Dermis blood vessel endothelial cell (primary cell): ENCODE results near the gene ROR1. TPM values are rescaled to one million over a fixed set of nuclear protein-coding genes. Genes with fewer than 3 reads are reported as not detected.
A peak's percentile ranks its signal among the peaks of the same experiment; 100 is the strongest.

Experiments
- DNase-seq: peaks from one replicate; pipeline ENCODE4 v3.0.0; 2010
- total RNA-seq: library from RNA; depleted of rRNA; stranded (reverse); fragments of >200 nt; gene quantifications from 2 replicates; pipeline ENCODE4 v1.2.3, GENCODE V29; 2014

Gene ROR1
- total RNA-seq, 1 donor from 2014 or later, result 0.17 TPM

DNA sequence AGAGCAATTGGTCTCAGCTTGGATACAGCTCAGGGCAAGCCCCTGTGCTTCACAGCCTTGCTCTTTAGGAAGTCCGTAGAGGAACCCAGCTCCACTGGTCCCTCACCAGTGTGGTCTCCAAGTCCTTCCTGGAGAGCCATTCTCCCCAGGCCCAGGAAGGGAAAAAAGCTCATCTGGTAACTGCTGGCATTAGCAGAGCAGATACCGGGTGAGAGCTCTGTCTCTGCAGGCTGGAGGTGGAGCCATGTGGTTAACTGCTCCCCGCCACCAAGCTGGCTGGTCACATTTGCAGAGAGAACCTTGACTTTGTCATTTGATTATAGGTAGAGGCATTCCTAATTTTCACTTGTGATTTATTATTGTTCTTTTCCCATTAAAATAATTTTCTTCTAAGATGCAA is 169.6 kb downstream of the ROR1 start:
- no peak for DNase-seq

DNA sequence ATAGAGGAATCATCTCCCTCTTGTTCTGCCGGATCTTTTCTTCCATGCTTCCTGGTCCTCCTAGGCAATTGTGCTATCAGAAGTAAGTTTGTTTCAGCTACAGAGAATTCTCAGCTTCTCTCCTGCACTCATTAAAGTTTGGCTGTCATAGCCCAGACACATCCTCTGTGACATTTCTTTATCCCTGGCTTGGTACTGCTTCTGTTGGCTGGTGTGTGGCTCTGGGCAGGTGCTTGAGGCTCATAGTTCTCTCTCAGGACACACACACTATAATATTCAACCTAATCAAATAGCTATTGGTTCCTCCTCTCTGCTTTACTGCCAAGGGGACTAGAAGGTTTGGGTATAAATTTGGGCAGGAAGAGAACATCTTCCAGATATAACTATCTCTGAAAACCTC is 172.1 kb downstream of the ROR1 start:
- no peak for DNase-seq

DNA sequence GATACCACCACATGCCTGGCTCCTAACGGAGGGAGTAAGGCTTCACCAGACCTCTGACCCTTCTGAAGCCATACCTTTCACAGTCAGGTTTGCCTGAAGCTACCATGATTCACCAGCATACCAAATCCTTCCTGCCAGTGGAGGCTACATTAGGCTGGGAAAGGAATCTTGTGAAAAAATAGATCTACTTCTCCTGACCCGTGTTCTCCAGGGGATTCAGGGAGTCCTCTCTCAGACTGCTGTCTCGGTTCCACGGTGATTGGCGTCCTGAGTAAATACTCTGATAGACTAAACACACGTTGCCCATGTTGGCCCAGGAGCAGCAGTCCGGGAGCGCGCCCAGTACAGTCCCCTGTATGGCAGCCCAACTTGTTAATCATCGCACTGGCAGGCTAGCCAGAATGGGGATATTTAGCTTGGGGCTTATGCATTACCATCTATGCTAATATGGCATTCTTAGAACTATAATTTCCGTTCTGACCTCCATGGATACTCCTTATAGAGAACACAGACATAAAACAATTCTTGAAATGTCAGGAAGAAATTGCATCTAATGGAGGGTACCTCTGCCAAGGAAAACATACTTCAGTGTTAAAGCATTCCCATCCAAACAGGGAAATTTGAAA is 173.2 kb downstream of the ROR1 start:
- peak; percentile 13 for DNase-seq

DNA sequence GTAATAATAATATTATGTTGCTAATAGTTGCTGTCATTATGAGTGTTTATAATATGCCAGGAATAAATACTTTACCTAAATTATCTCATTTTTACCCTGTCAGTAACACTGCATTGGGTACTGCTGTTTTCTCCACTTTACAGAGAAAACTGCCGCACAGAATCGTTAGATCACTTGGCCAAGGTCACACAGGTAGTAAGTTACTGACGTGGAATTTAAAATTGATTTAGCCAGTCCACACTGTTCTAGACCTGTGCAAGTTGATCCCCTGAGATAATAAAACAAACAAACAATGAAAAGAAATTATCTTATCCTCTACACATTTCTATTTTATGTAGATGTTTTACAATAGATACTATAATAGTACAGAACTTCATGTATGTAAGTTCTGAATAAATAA is 174.1 kb downstream of the ROR1 start:
- no peak for DNase-seq

DNA sequence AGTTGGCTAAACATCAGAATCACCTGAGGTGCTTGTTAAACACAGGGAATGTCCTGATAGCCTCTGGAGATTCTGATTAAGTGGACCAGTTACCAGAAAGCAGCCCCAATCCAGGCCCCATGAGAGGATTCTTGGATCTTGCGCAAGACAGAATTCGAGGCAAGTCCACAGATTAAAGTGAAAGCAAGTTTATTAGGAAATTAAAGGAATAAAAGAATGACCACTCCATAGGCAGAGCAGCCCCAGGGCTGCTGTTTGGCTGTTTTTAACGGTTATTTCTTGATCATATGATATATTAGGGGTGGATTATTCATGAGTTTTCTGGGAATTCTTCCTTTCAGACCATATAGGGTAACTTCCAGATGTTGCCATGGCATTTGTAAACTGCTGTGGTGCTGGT is 176.2 kb downstream of the ROR1 start:
- DNase-seq, result no peak

DNA sequence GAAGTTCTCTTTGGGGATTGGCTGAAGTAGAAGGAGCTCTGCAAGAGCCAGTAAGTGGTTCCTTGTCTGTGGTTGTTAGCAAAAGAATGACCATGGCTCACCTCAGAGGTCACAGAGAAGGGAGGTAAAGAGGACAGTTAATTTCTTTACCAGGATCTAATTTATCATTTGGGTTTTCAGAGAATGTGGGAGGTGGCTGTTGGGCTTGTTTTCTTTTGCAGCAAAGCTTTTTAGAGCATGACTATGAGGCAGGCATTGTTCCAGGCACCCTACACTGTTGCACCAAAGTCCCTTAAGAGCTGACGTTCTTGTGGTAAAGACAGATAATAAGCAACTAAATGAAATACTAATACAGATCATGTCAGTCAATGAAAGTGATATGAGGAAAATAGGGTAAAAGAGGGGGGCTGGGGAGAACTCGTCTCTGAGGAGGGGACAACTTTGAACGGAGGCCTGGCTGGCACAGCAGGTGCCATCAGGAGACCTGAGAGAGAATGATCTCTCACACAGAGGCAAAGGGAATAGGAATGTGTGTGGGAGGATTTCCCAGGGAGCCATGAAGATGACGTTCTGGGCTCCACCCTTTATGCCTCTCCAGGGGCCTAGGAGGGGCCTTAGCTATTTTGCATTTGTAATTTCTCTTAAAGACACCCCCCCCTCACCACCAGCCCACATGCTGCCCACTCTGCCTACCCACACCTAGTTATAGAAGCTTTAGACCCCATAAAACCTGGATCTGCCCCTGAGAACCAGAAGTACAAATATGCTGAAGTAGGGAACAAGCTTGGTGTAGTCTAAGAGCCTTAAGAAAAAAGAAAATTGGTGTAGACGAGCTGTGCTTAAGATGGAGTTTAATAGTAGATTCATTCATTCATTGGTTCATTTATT is 177.5 kb downstream of the ROR1 start:
- DNase-seq, result no peak

DNA sequence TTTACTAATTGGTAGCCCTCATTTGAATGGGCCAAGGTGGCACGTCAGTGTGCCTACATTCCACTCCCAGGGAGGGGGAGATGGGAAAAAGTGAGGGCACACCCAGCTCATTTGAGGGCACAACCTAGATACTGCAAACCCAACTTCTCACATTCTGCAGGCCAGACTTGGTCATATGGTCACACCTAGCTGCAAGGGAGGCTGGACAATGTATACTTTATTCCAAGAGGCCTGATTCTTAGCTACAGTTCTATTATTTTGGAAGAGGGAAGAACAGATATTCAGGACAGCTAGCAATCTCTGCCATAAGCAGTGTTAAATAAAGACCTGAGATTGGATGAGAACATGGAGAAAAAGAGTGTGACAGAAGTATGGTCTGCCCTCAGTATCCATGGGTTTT is 180.4 kb downstream of the ROR1 start:
- no peak for DNase-seq

DNA sequence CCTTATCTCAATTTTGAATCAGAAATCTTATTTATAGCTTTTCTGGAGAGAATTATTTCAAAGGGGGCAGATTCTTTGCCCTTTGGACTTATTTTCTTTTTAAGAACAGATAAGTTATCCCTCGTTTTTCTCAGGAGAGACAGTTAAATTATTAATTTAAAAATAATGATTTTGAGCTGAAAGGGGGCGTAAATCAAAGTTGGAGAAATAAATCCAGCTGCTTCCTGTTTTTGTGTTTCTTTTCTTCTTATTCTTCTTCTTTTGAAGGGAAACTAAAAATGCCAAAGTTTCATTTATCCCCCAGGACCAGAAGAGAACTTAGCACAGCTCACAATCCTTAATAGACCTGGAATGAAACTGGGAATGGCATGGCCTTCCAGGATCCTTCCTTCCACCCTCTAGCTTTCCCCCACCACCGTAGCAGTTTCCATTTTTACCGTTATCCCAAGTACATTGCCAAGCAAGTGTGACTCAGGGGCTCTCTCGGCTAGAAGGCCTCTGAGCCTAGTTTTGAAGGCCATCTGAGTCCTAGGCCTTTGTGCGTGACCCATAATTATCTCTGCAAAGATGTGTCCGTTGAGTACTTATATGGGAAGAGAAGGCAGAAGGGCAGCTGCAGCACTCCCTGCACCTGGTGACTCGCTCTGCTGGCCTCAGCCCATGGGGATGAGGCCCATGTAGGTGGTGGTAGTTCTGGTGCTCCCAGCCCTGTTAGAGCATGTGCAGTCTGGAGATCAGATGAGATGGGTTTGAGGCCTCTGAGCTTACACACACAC is 181.7 kb downstream of the ROR1 start:
- DNase-seq, result no peak

DNA sequence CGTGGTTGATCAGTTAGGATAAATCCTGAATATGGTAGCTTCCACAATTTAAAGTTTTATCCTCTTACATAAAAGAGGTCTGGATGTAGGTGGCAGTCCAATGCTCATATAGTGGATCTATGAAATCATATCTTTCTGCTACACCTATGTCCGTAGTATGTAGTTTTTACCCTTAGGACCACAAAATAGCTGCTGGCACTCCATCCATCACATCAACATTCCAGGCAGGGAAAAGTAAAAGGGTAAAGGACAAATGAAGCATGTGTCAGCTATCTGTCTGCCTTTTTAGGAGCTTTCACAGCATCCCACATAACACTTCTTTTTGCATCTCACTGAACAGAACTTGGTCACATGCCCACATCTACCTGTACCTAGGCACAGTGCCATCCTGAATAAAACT is 184.7 kb downstream of the ROR1 start:
- DNase-seq, result no peak

DNA sequence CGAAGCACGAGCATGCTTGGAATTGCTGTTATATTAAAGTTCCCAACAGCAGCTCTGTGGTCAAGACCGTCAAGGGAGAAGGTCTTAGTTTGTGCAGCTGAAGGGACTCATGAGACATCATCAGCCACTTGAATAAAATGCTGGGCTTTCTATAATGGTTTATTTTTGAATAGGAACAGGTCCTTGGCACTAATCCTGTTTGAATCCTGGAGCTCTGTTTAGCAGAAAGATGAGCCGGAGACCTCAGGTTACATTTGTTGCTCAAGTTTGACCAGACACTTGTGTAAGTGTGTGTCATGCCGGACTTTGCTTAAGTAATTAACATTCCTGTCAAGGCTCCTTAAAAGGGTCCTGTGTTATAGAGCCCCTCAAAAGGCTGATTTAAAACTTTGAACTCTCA is 186.5 kb downstream of the ROR1 start:
- DNase-seq, result no peak

DNA sequence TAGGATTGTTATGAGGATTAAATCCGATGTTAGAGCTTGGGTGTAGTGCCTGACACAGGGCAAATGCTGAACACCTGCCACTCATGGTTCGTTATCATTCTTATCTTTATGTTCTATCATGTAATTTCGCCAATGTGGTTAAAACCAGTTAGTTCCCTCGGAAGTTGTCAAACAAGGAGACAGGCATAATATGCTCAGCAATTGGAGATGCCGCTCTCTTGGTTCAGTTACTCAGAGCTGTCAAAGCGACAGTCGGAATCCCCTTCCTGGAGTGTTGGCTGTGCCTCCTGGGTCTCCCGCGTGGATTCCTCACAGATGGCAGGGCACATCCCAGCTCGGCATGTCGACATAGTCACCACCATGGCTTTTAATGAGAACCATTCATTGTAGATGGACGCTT is 192.2 kb downstream of the ROR1 start:
- DNase-seq, result no peak

DNA sequence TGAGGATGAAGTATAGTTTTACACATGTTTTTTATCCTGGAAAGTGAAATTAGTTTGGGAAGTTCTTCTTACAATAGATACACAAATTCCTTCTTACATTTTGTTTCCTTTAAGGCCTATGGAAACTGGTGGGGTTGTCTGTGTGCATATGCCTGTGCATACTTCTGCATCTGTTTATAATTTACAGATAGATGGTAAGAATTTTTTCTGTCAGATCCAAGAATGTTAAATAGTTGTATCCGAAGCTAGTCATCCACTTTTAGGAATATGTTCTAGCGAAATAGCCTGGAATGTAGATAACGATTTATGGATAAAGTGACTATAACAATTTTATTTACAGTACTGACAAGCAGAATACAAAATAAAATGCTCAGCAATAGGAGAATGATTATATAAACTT is 194.1 kb downstream of the ROR1 start:
- DNase-seq, result no peak

DNA sequence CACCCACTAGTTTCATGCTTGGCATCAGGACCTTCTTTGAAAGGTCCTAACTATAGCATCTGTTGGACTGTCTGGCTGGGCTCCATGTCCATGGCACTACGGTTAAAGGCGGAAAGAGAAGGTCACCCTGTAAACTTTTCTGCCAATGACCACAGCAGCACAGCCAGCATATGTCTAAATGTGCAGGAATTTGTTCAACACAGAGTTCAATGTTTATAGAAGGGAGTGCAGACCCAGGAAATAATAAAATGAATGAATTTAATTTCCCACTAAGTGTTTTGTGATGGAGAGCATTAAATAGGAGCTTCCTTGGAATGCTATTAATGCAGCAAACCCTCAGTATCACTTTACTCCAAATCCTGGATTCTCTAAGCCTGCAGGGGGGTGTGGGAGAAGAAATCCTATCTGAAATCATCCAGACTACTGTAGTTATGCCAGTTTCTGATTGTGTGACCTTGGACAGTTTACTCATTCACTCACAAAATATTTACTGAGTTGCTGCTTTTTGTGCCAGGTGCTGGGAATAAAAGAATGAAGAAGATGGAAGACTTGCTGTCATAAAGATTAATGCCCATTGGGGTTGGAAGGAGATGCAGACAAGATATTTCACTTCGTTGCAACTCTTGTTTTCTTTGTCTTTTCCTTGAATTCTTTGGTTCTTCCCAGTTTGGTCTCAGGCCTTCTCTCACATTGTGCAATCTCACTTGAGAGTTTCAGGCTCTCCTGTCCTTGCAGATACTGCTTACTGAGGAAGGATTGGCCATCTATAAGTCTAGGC is 195.0 kb downstream of the ROR1 start:
- no peak for DNase-seq

DNA sequence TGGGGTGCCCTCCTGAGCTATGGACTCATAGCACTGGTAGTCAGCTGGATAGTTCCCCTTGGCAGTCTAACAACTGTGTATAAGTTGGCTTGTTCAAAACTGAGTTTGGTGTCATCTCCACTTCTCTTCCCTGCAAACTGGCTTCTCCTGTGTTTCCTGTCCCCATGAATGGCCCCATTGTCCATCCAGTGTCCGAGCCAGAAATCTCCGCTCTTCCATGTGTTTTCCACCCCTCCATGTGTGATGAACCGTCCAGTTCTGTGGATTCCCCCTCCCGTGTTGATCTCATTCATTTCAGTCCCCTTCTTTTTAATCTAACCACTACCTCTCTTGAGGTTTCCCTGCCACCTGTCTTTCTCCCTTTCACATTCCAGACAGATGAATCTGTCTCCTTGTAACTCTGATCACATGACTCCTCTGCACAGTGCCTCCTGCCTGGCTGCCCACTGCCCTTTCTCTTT is 195.7 kb downstream of the ROR1 start:
- no peak for DNase-seq

DNA sequence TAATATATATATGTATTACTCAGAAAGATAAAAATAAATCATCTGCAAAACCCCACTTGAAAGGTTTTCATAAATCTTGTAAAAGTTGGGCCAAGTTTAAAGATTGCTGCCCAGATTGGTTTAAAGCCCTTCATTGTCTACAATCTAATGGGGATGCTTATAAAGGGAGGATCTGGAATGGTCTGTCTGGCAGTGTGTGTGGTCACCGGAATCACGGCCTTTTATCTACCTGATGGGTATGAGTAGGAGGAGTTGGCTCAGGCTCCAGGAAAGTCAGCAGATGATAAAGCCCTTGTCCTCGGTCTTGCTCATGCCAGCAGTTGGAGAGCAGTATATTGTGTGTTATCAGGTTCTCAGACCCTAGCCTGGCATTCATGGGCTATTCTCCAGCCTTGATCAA is 197.7 kb downstream of the ROR1 start:
- DNase-seq, result no peak

DNA sequence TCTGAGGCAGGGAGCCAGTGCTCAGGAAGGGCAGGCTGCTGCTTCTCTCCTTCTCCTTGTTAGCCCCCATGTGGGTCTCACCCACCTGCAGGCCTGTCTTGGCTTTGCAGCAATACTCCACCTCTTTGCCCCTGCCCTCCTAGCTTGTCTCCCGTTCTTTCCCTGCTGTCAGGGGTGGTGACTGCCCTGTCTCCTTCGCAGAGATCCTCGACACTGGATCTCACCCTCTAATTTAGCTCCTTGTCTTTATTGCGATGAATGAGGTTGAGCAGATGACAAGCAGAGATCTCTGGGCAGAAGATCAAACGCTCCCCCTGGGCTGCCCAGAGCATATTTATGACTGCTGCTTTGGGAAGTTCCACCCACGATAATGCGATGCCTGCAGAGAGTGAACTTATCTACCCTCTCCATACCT is 199.2 kb downstream of the ROR1 start:
- DNase-seq, result no peak

DNA sequence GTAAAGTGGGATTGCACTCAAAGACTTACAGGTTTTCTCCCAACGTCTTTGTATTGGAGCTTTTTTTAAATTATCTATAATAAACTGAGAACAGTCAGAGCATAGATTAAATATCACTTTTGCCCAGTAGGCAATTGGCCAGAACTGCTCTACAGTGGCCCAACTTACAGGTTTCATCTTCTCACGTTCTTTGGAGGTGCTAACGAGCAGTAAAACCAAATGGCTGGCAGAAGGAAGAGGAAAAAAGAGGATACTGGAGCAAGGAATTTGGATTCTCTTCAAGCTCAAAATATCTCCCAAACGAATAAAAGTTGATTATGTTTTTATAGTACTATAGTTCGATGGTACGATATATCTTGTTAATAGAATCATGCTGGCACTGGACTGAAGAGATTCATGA is 201.1 kb downstream of the ROR1 start:
- DNase-seq, result no peak

DNA sequence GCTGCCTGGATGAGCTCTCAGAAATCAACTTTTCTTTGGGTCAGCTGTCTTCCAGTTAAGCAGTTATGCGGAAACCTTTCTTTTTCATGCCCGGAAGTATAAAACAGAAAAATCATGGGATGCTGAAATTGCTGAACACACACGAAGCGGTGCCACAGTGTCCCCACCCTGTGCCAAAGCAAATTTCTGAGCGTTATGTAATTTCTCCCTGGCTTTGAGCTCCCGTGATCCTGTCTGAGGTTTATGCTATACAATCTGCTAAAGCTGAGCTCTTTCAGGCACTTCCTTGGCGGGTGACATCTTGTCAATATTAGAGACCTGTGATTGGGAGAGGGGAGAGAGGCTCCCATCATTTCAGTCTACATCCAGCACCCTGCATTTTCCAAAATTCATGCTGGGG is 201.7 kb downstream of the ROR1 start:
- no peak for DNase-seq

DNA sequence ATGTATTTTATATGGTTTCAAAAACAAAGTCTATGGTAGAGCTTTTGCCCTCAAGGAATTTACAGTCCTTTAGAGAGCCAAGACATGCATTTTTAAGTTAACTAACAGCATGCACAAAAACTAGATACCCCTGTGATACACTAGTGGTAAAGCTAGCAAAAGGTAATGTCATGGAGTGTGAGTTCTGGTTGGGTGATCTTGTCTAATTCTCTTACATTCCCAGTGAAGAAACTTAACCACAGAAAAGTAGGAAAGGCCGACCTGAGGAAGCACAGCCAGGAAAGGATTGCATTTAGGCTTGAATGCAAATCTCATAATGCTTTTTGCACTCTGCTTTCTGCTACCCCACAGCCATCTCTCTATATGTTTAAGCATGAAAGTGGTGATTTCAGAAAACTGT is 202.2 kb downstream of the ROR1 start:
- DNase-seq, result no peak

DNA sequence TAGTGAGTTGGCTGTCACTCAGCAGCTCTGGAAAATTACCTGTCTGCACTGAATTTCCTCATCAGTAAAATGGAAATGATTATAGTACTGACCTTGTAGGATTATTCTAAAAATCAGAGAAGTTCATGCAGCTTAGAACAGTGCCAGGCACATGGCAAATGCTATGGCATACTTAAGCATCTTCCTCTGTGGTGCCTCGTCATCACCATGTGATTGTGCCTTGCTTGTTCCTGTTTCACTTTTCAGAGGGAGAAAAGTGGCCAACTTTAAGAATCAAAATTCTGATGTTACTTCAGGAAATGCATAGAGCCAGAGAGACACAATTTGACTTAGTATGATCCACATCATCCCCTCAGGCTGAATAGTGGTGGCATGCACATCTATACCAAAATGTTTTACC is 203.6 kb downstream of the ROR1 start:
- DNase-seq, result no peak

DNA sequence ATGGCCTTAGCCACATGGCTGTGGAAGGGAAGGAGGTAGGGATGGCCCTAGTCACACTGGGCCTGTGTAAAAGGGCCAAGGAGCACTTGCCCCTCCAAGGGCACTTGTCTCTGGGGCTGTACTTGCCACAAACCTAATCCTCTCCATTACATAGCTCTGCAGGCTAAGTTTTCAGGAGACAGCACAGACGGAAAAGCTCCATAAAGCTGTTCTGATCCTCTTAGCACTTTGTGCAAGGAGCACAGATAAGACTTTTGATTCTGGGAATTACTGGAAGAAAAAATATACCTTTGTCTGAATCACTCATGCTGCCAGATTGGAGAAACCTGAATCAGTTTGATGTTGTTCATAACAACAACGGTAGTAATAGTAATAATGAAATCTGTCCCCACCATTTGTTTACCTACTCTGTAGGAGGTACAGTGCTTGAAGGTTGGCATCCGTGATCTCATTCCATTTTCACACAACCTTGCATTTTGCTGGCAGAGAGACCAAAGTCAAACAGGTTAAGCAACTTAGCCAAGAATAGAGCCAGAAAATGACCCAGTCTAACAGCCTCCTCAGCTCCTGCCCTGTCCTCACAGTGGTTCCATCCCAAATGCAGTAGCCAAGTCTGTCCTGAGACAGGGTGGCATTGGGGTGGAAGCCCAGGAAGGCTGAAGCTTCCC is 207.1 kb downstream of the ROR1 start:
- DNase-seq, result no peak

DNA sequence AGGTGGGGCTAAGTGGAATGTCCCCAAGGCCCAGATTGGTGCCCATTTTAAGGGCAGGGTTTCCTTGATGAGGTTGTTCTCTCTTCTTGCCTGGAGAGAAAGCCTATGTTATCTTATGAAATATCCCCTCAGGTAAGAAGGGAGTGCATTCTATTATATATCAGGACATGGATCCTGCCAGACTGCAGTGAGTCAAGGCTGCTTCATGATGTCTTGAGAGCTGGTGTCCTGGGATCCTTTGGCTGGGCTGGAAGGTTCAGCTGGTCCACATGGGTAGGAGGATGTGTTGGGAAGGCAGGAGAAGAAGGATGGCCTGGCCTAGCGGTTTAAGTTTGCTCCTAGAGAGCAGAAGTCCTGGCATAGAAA is 207.6 kb downstream of the ROR1 start:
- DNase-seq, result no peak
